Stimulated activated CD4-positive, alpha-beta T cell treated with anti-CD3 and anti-CD28 coated beads, Interleukin-1b, Interleukin-23, amount 100 ng/mL, for 4 hours (primary cell): ENCODE measurements around the gene OTULINL.

Experiments
- DNase-seq, 2 donors: peaks; one replicate each; pipeline ENCODE4 v3.0.0-alpha.2; 2020; ENCODE audit warnings: low read depth in 2 of 2

Gene OTULINL

DNA sequence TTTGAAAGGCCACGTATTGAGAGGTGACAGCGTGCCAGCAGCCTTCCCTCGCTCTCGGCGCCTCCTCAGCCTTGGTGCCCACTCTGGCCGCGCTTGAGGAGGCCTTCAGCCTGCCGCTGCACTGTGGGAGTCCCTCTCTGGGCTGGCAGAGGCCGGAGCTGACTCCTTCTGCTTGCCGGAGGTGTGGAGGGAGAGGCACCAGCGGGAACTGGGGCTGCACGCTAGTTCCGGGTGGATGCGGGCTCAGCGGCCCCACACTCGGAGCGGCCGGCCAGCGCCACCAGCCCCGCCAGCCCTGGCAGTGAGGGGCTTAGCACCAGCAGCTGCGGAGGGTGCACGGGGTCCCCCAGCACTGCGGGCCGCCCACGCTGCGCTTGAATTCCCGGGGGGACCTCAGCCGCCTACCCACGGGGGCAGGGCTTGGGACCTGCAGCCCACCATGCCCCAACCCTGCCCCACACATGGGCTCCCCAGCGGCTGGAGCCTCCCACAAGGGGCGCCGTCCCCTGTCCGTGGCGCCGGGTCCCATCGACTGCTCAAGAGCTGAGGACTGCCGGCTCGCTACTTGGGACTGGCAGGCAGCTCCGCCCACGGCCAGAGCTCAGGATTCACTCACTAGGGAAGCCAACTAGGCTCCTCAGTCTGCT is 4.4 kb upstream of the OTULINL start:
- no peak for DNase-seq

DNA sequence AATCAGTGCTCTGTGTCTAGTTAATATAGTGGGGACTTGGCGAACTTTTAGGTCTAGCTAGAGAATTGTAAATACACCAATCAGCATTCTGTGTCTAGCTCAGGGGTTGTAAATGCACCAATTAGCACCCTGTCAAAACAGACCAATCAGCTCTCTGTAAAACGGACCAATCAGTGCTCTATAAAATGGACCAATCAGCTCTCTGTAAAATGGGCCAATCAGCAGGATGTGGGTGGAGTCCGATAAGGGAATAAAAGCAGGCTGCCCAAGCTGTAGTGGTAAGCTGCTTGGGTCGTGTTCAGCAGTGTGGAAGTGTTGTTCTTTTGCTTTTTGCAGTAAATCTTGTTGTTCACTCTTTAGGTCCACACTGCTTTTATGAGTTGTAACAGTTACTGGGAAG is 3.6 kb upstream of the OTULINL start:
- DNase-seq, result no peak

DNA sequence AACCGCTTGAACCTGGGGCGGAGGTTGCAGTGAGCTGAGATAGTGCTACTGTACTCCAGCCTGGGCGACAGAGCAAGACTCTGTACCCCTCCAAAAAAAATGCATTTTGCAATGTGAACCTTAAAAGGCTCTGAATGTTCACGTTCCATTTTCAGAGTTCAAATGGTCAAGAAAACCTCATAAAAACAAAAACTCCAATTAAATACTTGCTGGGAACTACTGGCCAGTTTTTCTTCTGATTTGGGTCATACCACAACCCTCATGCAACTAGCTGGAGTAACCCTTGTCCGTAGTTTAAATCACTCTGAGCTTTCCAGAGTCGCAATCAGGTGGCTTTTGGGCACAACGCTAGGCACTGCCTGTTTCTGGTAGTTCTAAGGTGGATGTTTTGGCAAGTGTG is 2.3 kb upstream of the OTULINL start:
- DNase-seq, result no peak

DNA sequence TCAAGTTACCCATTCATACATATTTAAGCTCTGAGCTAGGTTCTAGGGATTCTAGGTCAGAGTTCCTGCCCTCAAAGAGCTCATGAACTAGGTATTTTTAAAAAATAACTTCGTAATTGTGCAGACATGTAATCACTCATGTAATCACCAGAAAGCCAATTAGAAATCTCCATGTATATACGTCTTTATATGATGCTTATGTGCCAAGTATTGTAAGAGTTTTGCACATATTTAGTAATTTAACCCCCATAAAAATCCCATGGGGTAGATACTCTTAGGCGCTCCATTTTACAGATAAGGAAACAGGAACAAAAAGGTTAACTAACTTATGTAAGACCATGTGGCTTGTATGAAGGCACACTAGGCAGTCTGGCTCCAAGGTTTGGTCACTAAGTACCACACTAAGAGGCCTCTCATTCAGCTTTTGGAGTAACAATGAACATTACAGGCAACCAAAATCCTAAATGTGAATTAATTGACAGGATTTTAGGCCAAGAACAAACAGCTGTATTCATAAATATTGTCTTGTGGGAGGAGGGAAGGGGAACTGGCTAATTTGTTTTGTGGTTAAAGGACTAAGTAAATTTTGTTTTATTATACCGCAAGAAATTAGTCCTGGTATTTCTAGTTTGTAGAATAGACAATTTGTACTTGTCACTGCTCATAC is 1.7 kb upstream of the OTULINL start:
- no peak for DNase-seq

DNA sequence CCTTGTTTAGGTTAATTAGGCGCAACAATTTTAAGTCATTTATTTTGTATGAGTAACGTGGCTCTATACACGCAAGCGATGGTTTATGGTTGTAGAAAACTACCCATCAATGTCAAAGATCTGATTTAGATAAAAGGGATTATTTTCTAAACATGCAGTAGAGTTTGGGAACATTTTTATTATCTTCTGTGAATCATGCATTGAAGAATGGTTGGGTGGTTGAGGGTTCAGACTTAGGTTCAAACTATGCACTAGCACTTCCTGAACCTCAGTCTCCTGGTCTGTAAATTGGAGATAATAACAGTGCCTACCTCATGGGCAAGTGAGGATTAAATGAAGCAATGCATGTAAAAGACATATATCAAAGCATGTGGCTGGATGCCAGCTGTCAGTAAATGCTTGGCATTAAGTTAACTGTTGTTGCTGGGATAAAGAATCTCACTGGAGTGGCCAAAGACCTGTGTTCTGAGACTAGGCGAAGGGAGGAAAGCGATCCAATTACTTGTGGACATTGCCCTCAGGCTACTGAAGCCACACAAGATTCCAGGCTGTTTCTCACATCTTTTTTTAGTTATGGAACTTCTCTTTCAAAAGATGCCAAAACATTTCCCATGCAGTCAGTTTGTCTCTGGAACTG is 1.1 kb upstream of the OTULINL start:
- DNase-seq, result no peak

DNA sequence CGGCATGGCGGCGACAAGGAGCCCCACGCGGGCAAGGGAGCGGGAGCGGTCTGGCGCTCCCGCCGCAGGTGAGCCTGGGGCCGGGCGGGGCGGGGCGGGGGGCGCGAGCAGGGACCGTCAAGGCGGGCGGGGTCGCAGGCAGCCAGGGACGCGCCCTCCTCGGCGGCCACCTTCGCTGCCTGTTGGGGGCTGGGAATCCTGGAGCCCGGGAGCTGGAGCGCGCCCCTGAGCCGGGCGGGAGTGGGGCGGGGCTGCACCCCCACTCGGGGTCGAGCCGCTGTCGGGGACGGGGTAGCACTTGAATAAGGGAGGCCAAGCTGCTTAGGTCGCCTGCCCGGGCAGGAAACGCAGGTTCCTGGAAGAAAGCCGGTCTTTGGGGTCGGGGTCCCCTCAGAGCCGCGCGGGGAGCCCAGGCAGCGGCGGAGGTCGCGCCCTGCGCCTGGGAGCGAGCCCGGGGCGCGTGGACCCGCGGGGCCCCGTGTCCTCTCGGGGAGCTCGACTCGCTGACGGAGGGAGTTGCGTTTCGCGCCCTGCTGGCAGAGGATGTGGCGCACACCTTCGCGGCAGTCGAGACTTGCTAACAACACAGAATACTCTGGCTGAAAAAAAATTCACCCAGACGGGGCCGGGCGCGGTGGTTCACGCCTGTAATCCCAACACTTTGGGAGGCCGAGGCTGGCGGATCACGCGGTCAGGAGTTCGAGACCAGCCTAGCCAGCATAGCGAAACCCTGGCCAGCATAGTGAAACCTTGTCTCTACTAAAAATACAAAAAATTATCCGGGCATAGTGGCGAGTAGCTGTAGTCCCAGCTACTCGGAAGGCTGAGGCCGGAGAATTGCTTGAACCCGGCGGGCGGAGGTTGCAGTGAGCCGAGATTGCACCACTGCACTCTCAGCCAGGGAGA is 552 bp downstream of the OTULINL start:
- peak; percentile 68 to 75 for DNase-seq

DNA sequence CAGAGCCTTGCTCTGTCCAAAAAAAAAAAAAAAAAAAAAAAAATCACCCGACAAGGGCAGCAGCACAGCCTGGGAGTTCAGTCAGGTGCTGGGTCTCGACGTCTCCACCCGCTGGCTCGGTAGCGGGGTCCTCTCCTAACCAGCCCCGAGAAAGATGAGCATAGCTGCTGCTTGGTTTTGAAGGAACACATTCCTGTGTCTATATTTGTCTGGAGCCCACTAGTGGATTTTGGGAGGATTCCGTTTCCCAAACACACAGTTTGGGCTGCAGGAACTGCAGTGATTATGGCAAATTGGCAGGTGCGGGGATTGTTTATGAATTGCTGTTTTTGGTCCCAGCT is 1.2 kb downstream of the OTULINL start:
- DNase-seq, result no peak

DNA sequence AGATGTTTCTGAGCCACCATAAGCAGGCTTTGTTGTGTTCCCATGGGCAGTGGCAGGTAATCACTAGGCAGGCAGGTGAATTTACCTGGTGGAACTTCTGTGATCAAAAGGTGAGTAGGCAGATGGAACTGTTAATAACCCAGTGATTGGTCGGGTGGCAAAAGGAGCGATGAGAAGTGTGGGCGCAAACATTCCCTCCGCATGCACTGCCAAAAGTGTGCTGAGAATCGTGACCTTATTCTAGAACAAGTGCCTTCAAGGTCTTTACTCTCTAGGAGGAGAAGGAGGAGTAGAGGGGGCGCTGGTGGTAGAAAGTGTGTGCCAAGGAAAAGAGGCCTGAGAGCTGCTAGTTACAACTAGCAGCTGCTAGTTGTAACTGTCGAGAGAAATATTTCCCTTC is 3.3 kb downstream of the OTULINL start:
- no peak for DNase-seq

DNA sequence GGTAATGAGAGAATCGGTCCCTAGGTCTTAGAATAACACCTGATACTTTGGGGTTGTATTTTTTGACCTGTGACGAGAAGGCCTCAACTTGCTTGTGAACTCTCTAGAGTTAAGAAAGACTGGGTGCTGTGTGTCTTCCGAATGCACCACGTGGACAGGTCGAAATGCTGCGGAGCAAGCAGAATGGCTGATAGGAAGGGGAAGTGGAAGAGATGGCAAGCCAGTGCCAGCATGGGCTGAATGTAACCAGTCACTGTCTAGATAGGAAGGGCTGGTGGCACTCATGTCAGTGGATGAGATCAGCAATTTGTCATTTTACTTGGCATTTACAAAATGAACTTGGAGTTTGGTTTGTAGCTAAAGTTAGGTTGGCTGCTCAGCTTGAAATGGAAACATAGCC is 5.6 kb downstream of the OTULINL start:
- no peak for DNase-seq

DNA sequence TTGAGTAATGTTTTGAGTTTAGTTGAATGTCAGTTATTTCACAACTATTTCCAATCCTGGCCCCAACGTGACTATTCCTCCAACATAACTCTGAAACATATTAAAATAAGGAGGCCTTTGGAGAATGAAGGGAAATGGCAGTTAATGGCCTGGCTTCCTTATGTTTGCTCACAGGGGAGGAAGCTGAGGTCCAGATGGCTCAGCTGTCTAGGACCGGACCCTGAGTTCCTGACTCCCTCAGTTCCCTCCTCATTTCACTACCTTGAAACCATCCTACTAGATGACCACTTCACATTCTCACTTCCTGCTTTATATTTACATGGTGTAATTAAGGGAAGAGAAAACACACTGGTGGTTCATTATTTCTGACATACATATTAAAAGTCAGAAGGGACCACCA is 6.6 kb downstream of the OTULINL start:
- DNase-seq, result no peak

DNA sequence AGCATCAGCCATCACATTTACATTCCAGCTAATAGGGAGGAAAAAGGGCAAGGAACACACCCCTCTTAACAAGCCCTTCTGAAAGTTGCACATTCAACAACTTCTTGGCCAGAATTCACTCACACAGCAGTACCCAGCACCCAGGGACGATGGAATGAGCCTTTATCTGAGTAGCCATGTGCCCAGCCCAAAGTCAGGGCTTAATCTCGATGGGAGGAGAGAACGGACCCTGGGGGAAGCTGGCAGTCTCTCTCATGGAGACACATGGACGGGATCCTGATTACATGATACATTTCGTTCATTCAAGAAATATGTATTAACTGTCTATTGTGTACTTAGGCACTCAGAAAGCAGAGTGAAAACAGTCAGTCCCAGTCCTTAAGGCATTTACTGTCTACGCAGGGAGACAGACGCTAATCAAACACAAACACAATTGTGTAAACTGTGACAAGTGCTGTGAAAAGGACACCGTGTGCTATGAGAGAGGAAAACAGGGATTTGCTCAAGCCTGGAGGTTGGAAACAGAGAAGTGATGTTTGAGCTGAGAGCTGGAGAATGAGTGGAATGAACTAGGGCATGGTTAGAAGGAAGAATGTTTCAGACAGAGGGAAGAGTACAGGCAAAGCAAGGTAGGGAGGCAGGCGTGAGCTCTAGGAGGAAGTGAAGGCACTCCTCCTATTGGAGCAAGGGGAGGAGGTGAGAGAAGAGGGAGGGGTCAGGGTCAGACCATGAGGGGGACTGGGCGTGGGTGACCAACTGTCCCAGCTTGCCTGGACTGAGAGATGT is 7.4 kb downstream of the OTULINL start:
- no peak for DNase-seq

DNA sequence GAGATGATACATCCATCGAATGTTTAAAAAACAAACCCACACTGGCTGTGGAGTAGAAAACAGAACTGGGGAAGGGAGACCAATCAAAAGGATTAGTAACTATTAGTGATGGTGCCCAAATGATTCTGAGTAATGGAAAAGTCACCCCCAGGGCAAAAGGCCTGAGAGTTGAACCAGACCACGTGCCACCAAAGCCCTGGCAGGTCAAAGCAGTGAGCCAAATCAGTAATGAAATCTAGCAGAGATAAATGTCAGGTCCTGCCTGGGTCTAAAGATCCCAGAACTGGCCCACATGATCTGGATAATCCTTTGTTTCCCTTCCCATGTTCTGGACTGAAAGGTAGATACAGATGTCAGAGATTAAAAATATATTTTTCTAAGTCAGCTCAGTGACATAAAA is 9.4 kb downstream of the OTULINL start:
- DNase-seq, result no peak

DNA sequence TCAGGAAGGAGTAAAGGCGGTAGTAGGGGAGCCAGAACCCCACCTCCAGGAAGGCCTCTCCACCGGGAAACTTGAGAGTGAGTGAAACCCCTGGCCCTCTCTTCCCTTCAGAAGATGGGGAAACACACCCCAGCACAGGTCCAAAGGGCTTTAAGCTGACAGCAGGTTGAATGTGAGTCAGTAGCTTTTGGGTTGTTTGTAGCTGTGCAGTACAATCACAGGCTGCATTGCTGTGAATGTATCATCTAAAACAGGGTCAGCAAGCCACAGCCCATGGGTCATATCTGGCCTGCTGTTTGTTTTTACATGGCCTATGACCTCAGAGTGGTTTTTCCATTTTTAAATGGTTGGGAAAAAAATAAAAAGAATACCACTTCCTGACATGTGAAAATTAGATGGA is 10.0 kb downstream of the OTULINL start:
- DNase-seq, result no peak

DNA sequence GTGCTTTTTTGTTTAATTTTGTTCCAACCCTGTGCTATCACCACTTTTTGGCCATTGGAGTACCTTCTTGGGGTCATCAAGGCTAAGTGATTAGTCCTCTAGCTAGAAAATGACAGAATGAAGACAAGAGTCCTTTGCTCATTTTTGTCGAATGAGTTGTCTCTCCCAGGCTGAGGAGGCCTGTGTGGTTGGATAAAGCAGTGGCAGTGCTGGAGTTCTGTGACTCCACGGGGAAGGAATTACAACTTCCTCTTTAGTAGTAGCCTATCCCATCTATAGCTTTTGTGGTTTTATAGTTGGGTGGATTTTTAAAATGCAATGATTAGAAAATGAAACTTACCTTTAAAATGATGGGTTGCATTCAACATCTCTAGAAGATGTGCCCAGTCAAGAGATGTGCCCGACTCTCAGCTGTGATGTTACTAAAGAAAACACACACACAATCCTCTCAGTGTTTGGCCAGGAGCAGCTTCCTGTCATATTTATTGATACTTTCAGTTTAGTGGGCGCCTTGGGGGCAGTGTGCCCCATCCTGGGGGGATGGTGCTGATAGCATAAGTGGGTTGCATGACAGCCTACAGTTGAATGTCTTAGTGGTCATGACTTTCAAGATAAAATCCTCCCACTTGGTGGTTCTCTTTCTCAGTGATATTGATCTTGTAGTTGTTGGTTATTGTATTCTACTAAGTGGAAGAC is 11.9 kb downstream of the OTULINL start:
- no peak for DNase-seq

DNA sequence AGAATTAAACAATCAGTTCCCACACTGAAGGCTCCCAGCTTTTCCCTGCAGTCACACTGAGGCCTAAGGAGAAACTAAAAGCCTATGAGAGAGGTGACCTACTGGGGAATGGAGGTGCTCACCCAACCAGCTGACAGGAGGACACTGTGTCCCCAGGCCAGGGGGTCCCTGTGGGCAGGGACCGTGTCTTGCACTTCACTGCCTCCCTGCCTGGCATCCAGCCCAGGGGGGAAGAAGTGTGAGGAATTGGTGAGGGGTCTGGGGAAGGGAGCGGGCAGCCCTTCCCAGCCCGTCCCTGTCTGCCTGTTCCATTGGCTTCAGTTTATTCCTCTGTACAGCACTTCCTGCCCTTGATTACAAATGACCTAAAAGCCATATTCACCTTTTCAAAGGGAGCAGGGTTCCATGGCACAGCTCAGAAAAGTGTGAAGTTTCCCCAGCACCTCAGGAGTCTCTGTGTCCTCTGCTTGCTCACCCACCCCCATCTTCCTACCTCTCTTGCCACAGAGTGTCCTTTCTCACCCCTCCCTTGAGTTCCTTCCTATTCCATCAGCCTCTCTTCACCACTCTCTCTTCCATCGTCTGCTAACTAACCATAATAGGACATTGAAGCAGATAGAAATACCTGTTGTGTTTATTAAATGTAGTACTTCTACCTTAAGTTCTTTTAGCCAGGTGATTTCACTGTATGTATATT is 12.9 kb downstream of the OTULINL start:
- no peak for DNase-seq

DNA sequence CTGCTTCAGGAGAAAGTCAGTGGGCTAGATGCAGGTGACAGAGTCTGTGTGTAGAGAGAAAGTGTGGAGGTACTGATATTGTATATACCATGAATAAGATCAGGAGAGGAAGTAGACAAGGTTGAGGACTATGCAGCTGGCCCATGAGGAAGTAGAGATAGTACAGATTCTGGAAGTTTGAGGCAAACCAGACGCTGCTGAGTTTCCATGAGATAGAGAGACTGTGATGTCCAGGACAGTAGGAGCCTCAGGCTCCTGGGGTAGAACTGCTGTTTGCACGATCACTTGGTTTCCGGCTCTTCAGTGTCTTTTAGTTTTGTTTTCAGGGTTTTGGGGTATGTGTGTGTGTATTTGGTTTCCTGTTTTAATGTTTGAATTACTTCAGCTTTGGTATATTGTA is 13.6 kb downstream of the OTULINL start:
- DNase-seq, result no peak

DNA sequence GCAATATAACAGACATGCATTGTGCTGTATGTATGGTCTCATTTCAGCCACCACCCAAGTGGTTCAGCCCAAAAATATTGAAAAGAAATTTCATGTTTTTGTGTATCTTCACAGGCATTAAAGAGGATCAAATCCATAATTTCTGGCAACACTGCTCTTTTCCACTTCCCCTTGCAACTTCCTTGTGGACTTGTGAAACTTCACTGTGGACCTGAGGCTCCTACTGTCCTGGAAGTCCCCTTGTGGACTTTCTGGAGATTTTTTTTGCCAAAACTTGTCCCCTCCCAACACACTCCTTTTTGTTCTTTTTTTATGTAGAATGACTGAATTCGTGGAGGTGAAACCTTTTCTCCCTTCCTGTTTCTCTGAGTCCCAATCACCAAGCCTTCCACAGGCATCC is 14.3 kb downstream of the OTULINL start:
- DNase-seq, result no peak

DNA sequence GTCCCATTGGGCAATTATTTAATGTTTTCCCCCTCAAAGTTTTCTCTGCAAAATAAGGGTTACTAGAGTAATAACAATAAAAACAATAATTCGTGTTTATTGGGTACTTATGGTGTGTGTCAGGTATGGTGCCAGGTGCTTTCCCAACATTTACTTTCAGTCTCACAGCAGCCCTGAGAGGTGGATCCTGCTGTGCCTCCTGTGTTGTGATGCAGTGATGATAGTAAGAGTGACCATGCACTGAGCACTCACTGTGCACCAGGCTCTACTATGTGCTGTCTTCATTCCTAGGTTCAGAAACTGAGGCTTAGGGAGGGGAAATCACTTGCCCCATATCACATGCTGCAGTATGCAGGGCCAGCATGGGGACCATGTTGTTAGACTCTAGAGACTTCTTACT is 15.5 kb downstream of the OTULINL start:
- no peak for DNase-seq

DNA sequence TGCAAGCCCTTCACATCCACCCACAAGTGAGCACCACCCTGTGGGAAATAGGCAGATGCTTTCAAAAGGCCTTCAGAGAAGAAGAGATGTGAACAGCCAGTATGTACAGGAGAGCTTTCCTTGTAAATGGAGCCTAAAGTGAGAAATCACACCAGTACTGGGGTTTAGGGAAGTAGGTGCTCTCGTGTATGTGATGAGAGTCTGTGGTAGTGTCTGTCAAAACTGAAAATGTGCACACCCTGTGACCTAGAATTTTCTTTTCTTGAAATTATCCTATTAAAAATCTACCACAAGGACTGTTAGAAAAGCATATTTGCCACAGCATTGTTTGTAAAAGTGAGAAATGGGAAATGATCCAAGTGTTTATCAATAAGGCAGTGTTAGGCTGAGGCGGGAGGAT is 16.6 kb downstream of the OTULINL start:
- DNase-seq, result no peak

DNA sequence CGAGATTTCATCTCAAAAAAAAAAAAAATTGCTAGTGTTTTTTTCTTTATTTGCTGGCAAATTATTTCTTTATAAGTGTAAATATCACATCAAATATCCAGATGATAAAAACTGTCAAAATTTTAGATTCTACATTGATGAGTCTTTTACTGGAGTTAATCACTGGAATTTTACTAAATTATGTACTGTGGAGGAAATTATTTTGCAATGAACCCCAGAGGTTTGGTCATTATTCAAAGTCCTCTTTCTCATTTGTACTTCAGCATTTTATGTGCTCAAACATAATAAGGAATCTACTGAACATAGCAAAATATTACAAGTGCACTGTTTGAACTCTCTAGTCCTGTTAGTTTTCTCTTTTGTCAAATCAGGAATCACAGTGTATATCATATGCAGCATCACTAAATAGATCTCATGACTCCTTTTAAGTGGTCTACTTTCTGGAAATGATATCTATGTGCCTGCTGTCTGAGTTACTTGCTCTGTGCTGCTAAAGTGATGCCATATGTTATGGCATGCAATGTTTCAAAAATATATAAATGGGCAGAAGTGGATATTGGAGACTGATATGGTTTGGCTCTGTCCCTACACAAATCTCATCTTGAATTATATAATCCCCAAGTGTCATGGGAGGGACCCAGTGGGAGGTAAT is 18.0 kb downstream of the OTULINL start:
- DNase-seq, result no peak
